Type B pancreatic cell (in vitro differentiated cells): ENCODE measurements around the gene CMSS1. TPM values are rescaled to one million over a fixed set of nuclear protein-coding genes. Genes with fewer than 3 reads are reported as not detected.

Experiments
- DNase-seq: peaks from one replicate; pipeline ENCODE4 v3.0.0; 2021; ENCODE audit warnings: mixed read lengths; ENCODE audit not compliant: unreplicated experiment; ENCODE audit errors: extremely low spot score
- H3K27ac Mint-ChIP-seq: 2 replicates; pipeline ENCODE4 v1.8.0; 2021; ENCODE audit warnings: mild to moderate bottlenecking, mixed read lengths
- H3K27me3 Mint-ChIP-seq: 2 replicates; pipeline ENCODE4 v1.8.0; 2021; ENCODE audit warnings: mixed read lengths
- H3K36me3 Mint-ChIP-seq: 2 replicates; pipeline ENCODE4 v1.8.0; 2021; ENCODE audit warnings: mixed read lengths
- H3K4me1 Mint-ChIP-seq: one replicate; pipeline ENCODE4 v1.8.0; 2021; ENCODE audit warnings: mixed read lengths; ENCODE audit not compliant: unreplicated experiment
- H3K4me3 Mint-ChIP-seq: 2 replicates; pipeline ENCODE4 v1.8.0; 2021; ENCODE audit warnings: mild to moderate bottlenecking, mixed read lengths
- H3K9me3 Mint-ChIP-seq: 2 replicates; pipeline ENCODE4 v1.8.0; 2021; ENCODE audit warnings: mixed read lengths
- CTCF ChIP-seq: fragments of 200-600 bp; sonication (generic); conservative IDR thresholded peaks from 2 replicates; pipeline ENCODE4 v1.5.0; 2021; ENCODE audit warnings: antibody characterized with exemption, mild to moderate bottlenecking
- total RNA-seq: library from RNA; stranded (reverse); gene quantifications from 2 replicates; pipeline ENCODE4 v1.2.1, GENCODE V29; 2021; ENCODE audit warnings: low replicate concordance

The CMSS1 gene
- total RNA-seq, 1 donor from 2014 or later, result 34.1 TPM

GRCh38 chr3:100149130-100149529 lies 331.5 kb downstream of the CMSS1 start:
- peaks cover 5% of the 10 kb centered on the region for H3K9me3 Mint-ChIP-seq
- H3K27me3 Mint-ChIP-seq, result no peaks in the 10 kb centered on the region
- TF ChIP-seq CTCF, result no peak
- H3K4me3 Mint-ChIP-seq, result no peak overlapping the region
- peaks cover 14% of the 10 kb centered on the region for H3K4me1 Mint-ChIP-seq
- DNase-seq, result no peak
- H3K27ac Mint-ChIP-seq, result peak overlapping the region; percentile 3
- peaks cover 23% of the 10 kb centered on the region for H3K36me3 Mint-ChIP-seq

GRCh38 chr3:100149713-100150415 lies 332.2 kb downstream of the CMSS1 start:
- Mint-ChIP-seq H3K9me3 (peaks cover 5% of the 10 kb centered on the region), H3K27me3 (no peaks in the 10 kb centered on the region), H3K4me1 (peaks cover 14% of the 10 kb centered on the region), H3K4me3 (no peak overlapping the region), H3K27ac (no peak overlapping the region), H3K36me3 (peaks cover 23% of the 10 kb centered on the region)
- no peak for TF ChIP-seq CTCF
- DNase-seq, result no peak

- no peak for DNase-seq
- H3K27ac Mint-ChIP-seq, result no peak overlapping the region
- peaks cover 14% of the 10 kb centered on the region for H3K4me1 Mint-ChIP-seq
- TF ChIP-seq CTCF, result no peak
- peaks cover 29% of the 10 kb centered on the region for H3K36me3 Mint-ChIP-seq
- H3K4me3 Mint-ChIP-seq, result no peak overlapping the region
- H3K27me3 Mint-ChIP-seq, result no peaks in the 10 kb centered on the region
- peaks cover 12% of the 10 kb centered on the region for H3K9me3 Mint-ChIP-seq
Observed at GRCh38 chr3:100150473-100150872, 332.8 kb downstream of the CMSS1 start.

GRCh38 chr3:100151024-100151707 lies 333.5 kb downstream of the CMSS1 start:
- no peak overlapping the region for H3K4me3 Mint-ChIP-seq
- H3K4me1 Mint-ChIP-seq, result peaks cover 14% of the 10 kb centered on the region
- H3K36me3 Mint-ChIP-seq, result peaks cover 27% of the 10 kb centered on the region
- DNase-seq, result no peak
- H3K27ac Mint-ChIP-seq, result no peak overlapping the region
- H3K9me3 Mint-ChIP-seq, result peaks cover 12% of the 10 kb centered on the region
- H3K27me3 Mint-ChIP-seq, result no peaks in the 10 kb centered on the region
- TF ChIP-seq CTCF, result no peak

- peaks cover 20% of the 10 kb centered on the region for H3K9me3 Mint-ChIP-seq
- DNase-seq, result no peak
- H3K4me1 Mint-ChIP-seq, result peaks cover 20% of the 10 kb centered on the region
- H3K4me3 Mint-ChIP-seq, result no peak overlapping the region
- no peak overlapping the region for H3K27ac Mint-ChIP-seq
- H3K36me3 Mint-ChIP-seq, result peaks cover 28% of the 10 kb centered on the region
- no peaks in the 10 kb centered on the region for H3K27me3 Mint-ChIP-seq
- no peak for TF ChIP-seq CTCF
Observed at GRCh38 chr3:100154171-100154570, 336.5 kb downstream of the CMSS1 start.
